Activated CD8-positive, alpha-beta memory T cell treated with anti-CD3 and anti-CD28 coated beads, Interleukin-2, amount 50 U/mL, for 24 hours (primary cell): ENCODE data around the gene UACA.

Experiments used
- DNase-seq: peaks from one replicate; pipeline ENCODE4 v3.0.0-alpha.2; 2020; ENCODE audit errors: extremely low read depth

UACA gene

DNA sequence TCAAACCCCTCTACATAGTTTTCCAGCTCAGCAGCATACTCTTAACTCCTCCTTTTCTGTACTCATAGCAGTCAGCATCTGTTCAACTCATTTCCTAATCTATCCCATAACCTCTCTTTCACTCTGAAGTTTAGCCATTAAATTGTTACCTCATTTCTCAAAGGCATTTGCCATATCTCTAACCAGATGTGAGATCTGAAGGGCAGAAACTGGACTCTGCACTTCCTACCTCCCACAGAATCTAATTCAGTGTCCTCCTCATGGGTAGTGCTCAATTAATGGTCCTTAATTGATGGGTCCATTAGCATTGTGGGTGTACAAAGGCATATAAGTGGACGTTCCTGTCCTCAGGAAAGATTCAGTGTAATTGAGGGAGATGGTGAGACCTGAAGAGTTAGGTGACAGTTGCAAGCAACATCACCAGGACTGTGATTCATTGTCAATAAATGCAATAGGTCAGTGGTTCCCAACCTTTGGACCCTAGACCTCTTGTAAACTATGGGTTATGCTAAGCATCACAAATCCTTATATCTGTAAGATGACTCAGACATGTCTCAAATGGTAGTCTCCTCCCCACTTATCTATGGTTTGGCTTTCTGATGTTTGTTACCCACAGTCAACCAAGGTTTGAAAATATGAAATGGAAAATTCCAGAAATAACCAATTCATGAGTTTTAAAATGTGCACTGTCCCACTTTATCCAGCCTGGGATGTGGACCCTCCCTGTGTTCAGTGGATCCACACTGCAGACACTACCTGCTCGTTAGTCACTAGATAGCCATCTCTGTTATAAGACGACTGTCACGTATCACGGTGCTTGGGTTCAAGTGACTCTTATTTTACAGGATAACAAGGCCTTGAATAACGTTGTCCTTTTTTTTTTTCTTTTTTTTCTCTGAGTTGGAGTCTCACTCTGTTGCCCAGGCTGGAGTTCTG is 25.0 kb upstream of the UACA start:
- DNase-seq = no peak

DNA sequence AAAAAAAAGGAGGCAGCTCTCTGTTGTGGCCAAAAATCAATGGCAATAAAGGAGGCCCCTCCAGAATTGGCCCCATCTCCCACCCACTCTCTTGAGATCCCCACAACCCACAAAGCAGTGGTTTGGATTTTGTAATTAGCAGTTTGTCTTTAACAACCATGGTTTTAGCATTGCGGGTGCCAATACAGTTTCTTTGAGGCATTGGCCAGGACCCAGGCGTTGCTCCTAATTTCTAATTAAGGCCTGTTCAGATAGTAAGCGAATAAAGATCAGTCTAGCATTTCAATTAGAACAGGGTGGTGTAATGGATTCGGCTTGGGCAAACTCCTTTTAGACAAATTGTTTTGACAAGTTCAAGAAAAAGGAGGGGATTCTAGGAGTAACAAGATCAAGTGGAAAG is 23.6 kb upstream of the UACA start:
- DNase-seq = no peak

- DNase-seq = no peak
Observed at GRCh38 chr15:70783610-70784022, 20.3 kb upstream of the UACA start.

DNA sequence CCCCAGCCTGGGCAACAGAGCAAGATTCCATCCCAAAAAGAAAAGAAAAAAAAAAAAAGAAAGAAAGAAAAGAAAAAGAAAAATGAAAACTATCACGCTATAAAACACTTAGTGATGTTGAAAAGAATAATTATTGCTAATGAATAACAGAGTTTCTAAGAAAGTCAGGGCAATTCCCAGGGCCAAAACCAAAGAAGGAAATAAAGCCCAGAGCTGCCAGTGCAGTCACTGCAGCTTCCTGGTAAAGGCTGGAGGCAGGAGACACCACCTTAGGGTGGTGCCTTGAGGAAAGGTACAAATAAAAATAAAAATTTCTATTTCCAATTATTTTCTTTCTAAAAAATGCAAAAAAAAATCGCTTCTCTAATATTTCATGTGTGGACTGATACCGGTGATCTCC is 19.7 kb upstream of the UACA start:
- no peak for DNase-seq

- DNase-seq = no peak
Observed at GRCh38 chr15:70781236-70781635, 17.9 kb upstream of the UACA start.

DNA sequence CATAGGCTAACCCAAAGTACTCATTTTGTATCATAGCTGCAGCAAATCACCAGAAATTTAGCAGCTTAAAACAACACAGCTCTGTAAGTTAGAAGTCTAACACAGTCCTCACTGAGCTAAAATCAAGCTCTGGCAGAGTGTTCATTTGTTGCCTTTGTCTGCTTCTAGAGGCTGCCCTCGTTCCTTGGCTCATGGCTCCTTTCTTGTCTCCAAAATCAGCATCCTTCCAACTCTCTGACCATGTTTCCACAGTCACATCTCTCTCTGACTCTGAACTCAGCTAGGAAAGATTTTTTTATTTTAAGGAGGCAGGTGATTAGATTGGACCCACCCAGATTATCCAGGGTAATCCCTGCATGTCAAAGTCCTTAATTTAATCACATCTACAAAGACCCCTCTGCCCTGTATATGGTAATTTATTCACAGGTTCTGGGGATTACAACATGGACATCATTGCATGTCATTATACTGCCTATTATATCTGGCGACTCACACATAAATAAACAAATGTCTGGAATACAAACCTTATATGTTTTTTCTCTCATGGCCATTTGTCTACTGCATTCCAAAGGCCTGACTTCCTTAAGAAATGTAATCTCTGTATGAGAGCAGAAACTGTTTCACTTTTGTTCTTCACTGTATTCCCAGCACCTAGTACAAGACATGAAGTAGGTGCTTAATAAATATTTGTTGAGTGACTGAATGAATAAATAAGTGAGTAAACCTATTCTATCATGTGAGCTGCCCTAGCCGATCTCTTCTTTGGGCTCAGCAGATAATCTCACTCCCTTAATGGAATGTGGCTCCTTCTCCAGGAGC is 15.1 kb upstream of the UACA start:
- DNase-seq = no peak

GRCh38 chr15:70777170-70777926 is 14.0 kb upstream of the UACA start:
- no peak for DNase-seq

GRCh38 chr15:70775160-70775559 is 11.8 kb upstream of the UACA start:
- no peak for DNase-seq

DNA sequence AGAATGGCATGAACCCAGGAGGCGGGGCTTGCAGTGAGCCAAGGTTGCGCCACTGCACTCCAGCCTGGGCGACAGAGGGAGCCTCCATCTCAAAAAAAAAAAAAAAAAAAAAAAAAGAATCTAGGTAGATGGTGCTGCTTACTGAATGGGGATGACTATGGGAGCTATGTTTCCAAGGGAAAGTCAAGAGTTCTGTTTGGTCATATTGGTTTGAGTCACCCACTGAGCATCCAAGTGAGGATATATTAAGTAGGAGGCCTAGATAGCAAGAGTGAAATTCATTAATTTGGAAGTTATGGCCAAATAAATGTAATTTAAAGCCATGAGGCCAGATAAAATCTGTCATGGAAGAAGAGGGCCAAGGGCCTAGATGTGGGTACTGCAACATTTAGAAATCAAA is 9.0 kb upstream of the UACA start:
- no peak for DNase-seq

- DNase-seq = no peak
Observed at GRCh38 chr15:70770863-70771262, 7.5 kb upstream of the UACA start.

- no peak for DNase-seq
Observed at GRCh38 chr15:70768257-70768883, 5.0 kb upstream of the UACA start.

- DNase-seq = no peak
Observed at GRCh38 chr15:70767667-70768066, 4.3 kb upstream of the UACA start.

DNA sequence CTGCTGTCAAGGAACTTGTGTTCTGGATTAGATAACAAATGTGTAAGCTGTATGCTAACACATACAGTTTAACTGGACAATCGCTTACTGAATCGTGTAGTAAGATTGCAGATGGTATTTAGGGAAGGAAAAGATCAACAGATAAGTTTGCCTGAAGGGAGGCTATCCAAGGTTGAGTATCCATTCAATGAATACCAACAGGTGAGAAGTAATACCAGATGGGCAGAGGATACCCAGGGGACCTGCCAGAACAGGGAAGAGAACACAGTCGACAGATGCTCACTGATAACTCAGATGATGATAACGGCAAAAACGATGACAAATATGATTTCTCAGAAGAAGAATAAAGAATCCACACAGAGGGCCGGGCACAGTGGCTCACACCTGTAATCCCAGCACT is 3.2 kb upstream of the UACA start:
- no peak for DNase-seq

- no peak for DNase-seq
Observed at GRCh38 chr15:70765504-70766281, 2.3 kb upstream of the UACA start.

DNA sequence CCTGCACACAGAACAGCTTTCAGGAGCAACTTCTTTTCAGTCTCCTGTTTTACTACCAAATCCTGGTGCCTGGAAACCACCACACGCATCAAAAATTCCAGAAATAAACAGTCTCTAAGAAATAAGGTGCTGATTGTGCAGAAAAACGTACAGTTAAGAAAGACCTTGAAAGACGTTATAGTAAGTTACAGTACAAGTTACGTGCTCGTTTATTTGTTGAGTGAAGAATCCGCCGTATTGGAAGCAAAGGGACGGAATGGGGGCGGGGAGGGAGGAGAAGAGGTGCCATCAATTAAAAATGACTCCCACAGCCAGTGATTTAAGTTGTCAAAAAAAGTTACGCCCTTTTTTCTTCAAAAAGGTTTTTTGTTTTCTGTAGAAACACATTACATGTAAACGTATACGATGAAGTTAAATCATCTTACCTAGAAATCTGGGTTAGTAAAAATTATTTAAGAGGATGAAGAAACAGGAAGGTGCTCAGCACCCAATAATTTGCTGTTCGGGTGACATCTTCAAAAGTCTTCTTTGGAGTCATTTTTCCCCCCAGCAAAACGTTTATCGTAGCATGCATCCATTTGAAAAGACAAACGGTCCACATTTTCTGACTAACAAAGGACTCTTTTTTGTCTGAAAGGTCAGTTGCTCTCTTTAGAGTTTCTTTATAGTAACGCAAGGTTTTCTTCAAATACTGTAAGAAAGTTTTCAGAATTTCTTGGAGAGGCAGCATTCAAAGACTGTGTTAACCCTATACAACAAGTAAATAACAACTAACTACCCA is 782 bp upstream of the UACA start:
- no peak for DNase-seq

- DNase-seq = no peak
Observed at GRCh38 chr15:70762469-70763119, 764 bp downstream of the UACA start.

- no peak for DNase-seq
Observed at GRCh38 chr15:70761931-70762468, 1.4 kb downstream of the UACA start.

- no peak for DNase-seq
Observed at GRCh38 chr15:70761046-70761445, 2.3 kb downstream of the UACA start.

DNA sequence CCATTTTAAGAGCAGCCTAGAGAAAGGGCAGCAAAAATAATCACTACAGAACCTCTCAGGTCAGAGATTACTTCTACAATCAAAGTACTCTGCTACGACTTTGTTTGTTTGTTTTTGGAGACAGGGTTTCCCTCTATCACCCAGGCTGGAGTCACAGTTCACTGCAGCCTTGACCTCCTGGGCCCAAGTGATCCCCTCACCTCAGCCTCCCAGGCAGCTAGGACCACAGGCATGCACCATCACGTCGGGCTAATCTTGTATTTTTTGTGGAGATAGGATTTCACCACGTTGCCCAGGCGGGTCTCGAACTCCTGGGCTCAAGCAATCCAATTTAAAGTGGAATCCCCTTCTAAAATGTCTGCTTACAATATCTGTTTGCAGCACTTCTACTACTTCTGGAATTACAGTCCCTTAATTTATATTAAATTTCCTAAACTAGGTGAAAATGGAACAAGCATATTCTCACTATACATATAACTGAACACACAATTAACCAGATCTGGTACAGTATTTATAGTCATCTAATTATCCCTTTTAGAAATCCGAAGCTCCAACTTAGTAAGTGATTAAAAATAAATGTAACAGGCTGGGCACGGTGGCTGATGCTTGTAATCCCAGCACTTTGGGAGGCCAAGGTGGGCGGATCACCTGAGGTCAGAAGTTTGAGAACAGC is 4.4 kb downstream of the UACA start:
- no peak for DNase-seq
